ENCODE measurements around the gene ZBTB45.

- TF ChIP-seq CTCF (IDR thresholded peaks at IDR 0.05): no peak
- no peak for TF ChIP-seq POLR2A (IDR thresholded peaks at IDR 0.05)
Measured at GRCh38 chr19:58509731-58510083, 9.9 kb downstream of the ZBTB45 start.
